Activated CD8-positive, alpha-beta T cell treated with anti-CD3 and anti-CD28 coated beads for 36 hours (primary cell): Measurements from ENCODE around the gene IFT74. TPM values are rescaled to one million over a fixed set of nuclear protein-coding genes. Genes with fewer than 3 reads are reported as not detected.

Experiments used
- ATAC-seq: fragments of 200-7000 bp; cut with Tn5 transposase; one replicate; pipeline ENCODE4 v1.10.0; 2021; ENCODE audit warnings: mild to moderate bottlenecking, moderate library complexity
- CTCF ChIA-PET: fragments of 350-600 bp; sonication (Branson Sonifier 250); formaldehyde crosslinking; loops from one replicate; lab custom pipeline; 2021; ENCODE audit warnings: antibody characterized with exemption; lab: Charles Lee
- POLR2A ChIA-PET: fragments of 350-600 bp; sonication (Branson Sonifier 250); formaldehyde crosslinking; loops from one replicate; lab custom pipeline; 2021; ENCODE audit warnings: antibody characterized with exemption; lab: Charles Lee
- DNase-seq: peaks from one replicate; pipeline ENCODE4 v3.0.0-alpha.2; 2020
- H3K27ac Mint-ChIP-seq: one replicate; pipeline ENCODE4 v1.8.0; 2021; ENCODE audit warnings: mild to moderate bottlenecking, mixed read lengths
- H3K27me3 Mint-ChIP-seq: one replicate; pipeline ENCODE4 v1.8.0; 2021; ENCODE audit warnings: mixed read lengths
- H3K36me3 Mint-ChIP-seq: one replicate; pipeline ENCODE4 v1.8.0; 2021; ENCODE audit warnings: low read depth, mixed read lengths
- H3K4me1 Mint-ChIP-seq: one replicate; pipeline ENCODE4 v1.8.0; 2021; ENCODE audit warnings: low read depth, mixed read lengths
- H3K4me3 Mint-ChIP-seq: one replicate; pipeline ENCODE4 v1.8.0; 2021; ENCODE audit warnings: mild to moderate bottlenecking, moderate library complexity, mixed read lengths
- H3K9me3 Mint-ChIP-seq: one replicate; pipeline ENCODE4 v1.8.0; 2021; ENCODE audit warnings: mixed read lengths
- intact Hi-C: fragments of 100-400 bp; cut with micrococcal nuclease; formaldehyde crosslinking; loops from one replicate; pipeline ENCODE4 v1.10.0; 2022
- total RNA-seq, 2 experiments: library from RNA; stranded (reverse); gene quantifications; one replicate each; pipeline ENCODE4 v1.2.3, GENCODE V29; 2021
- TF ChIP-seq, protein P1 (sequence below): fragments of 200-600 bp; IDR thresholded peaks from one replicate; pipeline ENCODE4 v1.8.0; 2022; ENCODE audit warnings: antibody characterized with exemption, mild to moderate bottlenecking

The IFT74 gene
- total RNA-seq, 2 experiments from 2014 or later: 9.1 to 9.2 TPM

DNA sequence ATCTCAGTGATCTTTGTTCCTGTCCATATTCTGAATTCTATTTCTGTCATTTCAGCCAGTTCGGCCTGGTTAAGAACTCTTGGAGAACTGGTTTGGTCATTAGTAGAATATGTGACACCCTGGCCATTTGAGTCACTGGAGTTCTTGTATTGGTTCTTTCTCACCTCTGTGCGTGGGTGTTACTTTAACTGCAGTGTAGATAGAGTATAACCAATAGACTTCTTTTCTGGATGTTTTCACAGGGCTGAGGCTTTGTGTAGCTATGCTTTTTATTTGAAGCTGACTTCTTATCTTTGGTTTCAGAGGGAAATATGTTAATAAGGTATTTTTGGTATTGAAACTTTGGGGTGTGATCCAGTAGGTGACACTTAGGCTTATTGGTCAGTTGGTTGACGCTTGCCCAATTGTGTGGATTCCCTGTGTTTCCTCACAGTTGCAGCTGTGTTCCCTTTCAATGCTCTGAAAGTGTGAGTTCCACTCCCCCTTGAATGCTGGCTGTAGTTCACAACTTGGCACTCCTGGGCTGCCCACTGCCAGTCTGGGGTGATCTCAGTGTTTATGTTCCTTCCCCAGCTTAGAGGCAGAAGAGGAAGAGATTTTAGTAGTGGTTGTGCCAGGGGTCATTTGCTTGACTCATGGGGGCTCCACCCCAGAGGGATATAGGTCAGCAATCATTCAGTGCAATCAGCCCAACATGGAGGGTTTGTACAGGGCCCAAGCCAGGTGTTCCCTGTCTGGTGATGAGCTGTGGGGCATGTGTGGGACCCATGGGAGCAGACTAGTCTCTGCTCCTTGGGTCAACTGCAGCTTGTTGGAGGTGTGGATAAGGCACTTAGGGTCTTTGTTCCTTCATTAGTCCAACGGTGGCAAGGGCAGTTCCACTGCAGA is 117.9 kb downstream of the IFT74 start:
- CTCF ChIA-PET: no interaction called here
- H3K27me3 Mint-ChIP-seq: no peaks in the 10 kb centered on the region
- no peak overlapping the region for H3K4me3 Mint-ChIP-seq
- DNase-seq (no peak), ATAC-seq (no peak)
- POLR2A ChIA-PET: no interaction called here
- intact Hi-C loops: no loop called here
- H3K27ac Mint-ChIP-seq: no peak overlapping the region
- peaks cover 9% of the 10 kb centered on the region for H3K36me3 Mint-ChIP-seq
- H3K9me3 Mint-ChIP-seq: no peaks in the 10 kb centered on the region
- no peaks in the 10 kb centered on the region for H3K4me1 Mint-ChIP-seq
- TF ChIP-seq, protein P1, sequence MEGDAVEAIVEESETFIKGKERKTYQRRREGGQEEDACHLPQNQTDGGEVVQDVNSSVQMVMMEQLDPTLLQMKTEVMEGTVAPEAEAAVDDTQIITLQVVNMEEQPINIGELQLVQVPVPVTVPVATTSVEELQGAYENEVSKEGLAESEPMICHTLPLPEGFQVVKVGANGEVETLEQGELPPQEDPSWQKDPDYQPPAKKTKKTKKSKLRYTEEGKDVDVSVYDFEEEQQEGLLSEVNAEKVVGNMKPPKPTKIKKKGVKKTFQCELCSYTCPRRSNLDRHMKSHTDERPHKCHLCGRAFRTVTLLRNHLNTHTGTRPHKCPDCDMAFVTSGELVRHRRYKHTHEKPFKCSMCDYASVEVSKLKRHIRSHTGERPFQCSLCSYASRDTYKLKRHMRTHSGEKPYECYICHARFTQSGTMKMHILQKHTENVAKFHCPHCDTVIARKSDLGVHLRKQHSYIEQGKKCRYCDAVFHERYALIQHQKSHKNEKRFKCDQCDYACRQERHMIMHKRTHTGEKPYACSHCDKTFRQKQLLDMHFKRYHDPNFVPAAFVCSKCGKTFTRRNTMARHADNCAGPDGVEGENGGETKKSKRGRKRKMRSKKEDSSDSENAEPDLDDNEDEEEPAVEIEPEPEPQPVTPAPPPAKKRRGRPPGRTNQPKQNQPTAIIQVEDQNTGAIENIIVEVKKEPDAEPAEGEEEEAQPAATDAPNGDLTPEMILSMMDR: no peak

DNA sequence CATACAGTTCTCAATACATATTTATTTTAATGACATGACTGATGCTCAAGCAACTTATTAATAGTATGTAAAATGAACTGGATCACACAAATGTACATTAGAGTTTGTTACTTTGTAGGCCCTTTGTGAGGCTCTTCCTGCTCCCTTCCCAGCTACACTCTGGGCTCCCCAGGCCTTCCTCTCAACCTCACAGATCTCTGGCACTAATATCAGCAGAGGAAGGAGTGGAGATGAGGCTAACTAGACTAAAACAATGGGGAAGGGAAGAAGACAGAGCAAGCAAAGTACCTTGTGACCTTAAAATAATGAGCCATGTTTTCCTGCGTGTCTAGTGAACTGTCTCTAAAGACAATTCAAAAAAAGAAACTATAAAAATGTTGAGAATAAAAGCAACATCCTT is 122.5 kb downstream of the IFT74 start:
- Mint-ChIP-seq H3K27me3 (no peaks in the 10 kb centered on the region), H3K9me3 (no peaks in the 10 kb centered on the region), H3K36me3 (peaks cover 7% of the 10 kb centered on the region), H3K4me3 (no peak overlapping the region), H3K27ac (no peak overlapping the region), H3K4me1 (no peaks in the 10 kb centered on the region)
- POLR2A ChIA-PET: no interaction called here
- TF ChIP-seq, protein P1: no peak
- CTCF ChIA-PET: no interaction called here
- intact Hi-C loops: no loop called here
- ATAC-seq: no peak
- DNase-seq: no peak

DNA sequence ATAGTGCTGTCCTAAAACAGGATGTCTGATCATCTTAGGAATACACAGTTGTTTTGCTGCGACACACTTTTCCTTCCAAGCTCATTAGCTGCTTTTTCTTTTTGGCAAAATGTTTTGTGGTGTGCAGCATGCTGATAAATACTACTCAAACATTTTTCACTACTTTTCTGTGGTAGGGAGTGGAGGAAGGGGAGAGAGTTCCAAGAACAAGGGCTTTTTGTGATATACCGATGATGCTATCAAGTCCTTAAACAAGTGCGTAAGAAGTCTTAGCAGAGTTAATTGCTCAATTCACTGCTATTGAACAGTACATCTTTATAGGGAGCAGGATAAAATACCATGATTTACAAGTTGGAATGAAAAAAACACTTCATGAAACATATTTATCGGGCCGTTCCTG is 129.2 kb downstream of the IFT74 start:
- intact Hi-C loops: no loop called here
- POLR2A ChIA-PET: no interaction called here

DNA sequence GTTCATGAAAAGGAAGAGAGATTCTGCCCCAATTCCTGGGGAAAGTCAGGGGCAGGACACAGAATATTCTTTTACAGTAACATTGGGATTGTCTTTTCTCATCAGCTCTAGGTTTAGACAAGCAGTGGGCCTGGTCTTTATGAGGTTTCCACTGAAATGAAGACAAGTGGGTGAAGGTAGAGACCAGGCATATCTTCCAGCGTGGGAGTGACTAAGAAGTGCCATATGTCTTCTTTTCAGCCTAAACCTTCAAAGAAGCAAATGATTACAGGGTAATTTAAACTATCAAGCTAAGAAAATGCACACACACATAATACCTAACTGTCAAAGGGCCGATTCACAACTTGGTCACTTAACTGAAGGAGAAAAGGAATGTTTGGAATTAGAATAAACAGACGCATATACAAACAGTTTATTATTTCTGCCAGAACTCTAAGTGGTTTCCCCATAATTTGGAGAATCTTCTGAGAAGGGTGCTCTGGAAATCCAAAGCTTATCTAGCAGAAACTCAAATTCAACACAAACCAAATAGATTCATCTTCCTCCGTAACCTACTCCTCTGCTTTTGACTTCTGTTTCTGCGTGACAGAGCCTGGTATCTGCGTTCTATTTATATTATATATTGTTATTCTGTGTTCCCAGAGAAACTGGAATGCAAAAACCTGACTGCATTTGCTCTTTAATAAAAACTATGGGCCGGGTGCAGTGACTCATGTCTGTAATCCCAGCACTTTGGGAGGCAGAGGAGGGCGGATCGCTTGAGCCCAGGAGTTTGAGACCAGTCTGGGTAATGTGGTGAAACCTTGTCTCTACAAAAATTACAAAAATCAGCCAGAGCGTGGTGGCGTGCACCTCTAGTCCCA is 130.8 kb downstream of the IFT74 start:
- TF ChIP-seq, protein P1: no peak
- DNase-seq (no peak), ATAC-seq (no peak)
- H3K27ac Mint-ChIP-seq: no peak overlapping the region
- ChIA-PET POLR2A (no interaction called here), CTCF (no interaction called here)
- H3K36me3 Mint-ChIP-seq: no peaks in the 10 kb centered on the region
- intact Hi-C loops: no loop called here
- H3K4me1 Mint-ChIP-seq: no peaks in the 10 kb centered on the region
- H3K9me3 Mint-ChIP-seq: no peaks in the 10 kb centered on the region
- no peak overlapping the region for H3K4me3 Mint-ChIP-seq
- H3K27me3 Mint-ChIP-seq: peaks cover 2% of the 10 kb centered on the region

More for the DNA sequence above, 129.2 kb downstream of the IFT74 start:
- Mint-ChIP-seq H3K36me3 (no peaks in the 10 kb centered on the region), H3K27ac (no peak overlapping the region), H3K4me1 (no peaks in the 10 kb centered on the region), H3K27me3 (no peaks in the 10 kb centered on the region), H3K9me3 (no peaks in the 10 kb centered on the region), H3K4me3 (no peak overlapping the region)
- TF ChIP-seq, protein P1: no peak
- DNase-seq (no peak), ATAC-seq (no peak)
- CTCF ChIA-PET: no interaction called here

DNA sequence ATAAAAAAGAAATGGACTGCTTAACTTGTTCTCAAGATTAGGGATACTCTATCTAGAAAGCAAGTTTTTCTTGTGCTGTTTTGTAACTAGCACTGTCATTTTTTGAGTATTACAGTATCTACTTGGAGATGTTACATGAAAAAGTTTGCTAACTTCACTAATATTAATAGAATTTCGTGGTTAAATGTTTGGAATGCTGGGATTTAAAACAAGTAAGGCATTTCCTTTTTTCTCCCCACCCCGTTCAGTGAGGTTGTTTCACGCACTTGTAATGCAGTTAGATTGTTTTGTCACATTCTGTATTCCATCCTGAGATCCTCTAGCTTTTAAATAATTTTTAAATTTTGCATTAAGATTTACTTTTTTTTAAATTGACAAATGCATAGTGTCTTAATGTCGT is 132.8 kb downstream of the IFT74 start:
- TF ChIP-seq, protein P1: no peak
- intact Hi-C loops: no loop called here
- Mint-ChIP-seq H3K9me3 (no peaks in the 10 kb centered on the region), H3K27ac (no peak overlapping the region), H3K27me3 (peaks cover 9% of the 10 kb centered on the region), H3K4me3 (no peak overlapping the region), H3K4me1 (peaks cover 2% of the 10 kb centered on the region), H3K36me3 (no peaks in the 10 kb centered on the region)
- no peak for ATAC-seq
- CTCF ChIA-PET: no interaction called here
- no peak for DNase-seq
- POLR2A ChIA-PET: interaction anchor here (0.6 kb wide), 1 partner anchor 96 kb away, joined by 4 read pairs; no protein-coding TSS in a partner anchor
